Stimulated activated naive CD4-positive, alpha-beta T cell (primary cell): ENCODE results near the gene TNFSF12.

Experiments used
- DNase-seq, 6 experiments: peaks; one replicate each; lab custom pipeline; 2025; lab: John Stamatoyannopoulos, UW

Gene TNFSF12

DNA sequence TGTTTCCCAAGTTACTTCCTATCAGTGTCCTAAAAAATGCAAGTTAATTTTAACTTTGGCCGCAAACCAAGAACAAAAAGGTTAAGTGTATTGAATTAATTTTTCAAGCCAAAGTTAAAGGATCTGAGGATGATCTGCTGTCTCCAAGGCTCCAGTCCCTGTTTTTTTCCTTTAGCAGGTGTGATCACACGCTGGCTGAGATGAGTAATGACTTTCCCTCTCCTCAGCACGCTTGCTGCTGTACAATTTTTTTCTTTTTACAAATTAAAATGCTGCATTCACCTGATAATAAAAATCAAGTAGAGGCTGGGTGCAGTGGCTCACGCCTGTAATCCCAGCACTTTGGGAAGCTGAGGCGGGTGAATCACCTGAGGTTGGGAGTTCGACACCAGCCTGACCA lies 3.9 kb upstream of the TNFSF12 start:
- DNase-seq: no peak

DNA sequence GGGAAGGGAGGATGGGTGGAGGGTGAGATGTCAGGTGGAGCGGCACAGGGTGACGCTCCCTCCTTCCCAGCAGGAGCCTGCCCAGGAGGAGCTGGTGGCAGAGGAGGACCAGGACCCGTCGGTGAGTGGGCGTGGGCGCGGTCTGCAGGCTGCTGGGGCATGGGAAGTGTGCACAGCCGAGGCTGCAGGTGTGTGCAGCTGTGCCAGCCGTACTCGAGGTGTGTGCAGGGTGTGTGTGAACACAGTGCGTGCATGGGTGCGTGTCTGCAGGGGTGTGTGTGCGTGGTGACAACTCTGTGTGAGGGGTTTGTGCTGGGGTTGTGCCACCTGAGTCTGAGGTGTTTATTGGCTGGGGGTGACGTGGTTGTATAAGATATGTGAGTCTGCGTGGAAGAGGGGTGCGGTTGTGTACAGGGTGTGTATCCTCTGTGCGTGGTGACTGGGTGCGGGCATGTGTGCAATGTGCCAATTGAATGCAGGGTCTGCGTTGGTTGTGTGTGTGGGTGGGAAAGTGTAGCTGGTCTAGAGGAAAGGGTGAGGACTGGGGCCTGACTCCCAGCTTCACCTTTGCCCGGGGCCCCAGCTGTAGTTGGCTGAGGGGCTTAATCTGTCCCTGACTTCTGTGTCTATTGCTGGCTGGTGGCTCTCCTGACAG lies 670 bp downstream of the TNFSF12 start:
- DNase-seq: peak in 5 of 6 experiments; percentile 20 to 56 (median 55)

DNA sequence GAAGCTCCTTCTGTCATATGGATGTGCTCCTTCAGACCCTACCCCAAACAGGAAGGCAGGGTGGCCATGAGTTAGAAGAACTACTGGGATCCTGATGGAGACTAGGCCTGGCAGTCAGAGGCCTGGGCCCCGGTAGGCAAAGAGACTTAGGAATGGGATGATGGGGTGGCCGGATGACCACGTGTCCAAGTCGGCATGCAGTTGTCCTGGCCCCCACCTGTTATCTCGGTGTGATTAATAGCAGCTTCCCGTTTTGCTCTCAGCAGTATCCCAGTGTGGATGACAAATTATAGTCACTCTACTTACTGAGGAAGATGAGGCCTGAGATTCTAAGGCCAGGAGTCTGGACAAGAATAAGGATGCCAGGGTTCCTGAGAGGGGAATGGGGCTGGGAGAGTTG lies 1.5 kb downstream of the TNFSF12 start:
- DNase-seq: no peak

DNA sequence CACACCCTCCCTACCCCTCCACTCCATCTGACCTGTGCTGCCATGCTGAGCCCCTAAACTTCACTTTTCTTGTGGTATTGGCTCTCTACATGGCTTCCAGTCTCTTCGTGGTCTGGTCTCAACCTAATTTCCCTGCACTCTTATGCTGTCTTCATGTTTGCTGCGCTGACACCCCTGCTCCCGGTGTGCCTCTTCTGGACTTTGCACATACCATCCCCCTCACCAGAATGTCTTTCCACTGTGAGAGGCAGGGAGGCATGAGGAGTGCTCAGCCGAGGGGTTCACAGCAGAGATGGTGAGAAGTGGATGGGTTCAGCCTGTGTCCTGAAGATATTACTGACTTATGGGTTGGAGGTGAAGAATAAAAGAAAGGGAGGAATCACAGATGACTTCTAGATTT lies 2.5 kb downstream of the TNFSF12 start:
- peak in 1 of 6 experiments; percentile 8 for DNase-seq

DNA sequence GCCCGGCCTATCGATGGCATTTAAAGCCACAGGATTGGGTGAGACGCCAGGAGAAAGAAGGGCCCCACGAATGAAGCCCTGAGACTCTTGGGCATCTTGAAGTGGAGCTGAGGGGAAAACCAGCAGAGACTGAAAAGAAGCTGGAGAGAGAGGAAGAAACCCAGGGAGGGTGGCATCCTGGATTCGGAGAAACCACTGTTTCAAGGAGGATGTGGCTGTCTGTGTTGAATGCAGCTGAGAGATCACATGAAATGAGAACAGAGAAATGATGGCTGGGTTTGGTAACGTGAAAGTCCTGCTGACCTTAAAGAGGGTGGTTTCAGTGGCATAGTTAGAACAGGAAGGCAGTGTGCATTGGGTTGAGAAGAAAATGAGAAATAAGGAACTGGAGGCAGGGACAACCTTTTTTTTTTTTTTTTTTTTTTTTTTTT lies 3.8 kb downstream of the TNFSF12 start:
- DNase-seq: peak in 5 of 6 experiments; percentile 10 to 72 (median 65)

GRCh38 chr17:7553356-7553755 lies 4.5 kb downstream of the TNFSF12 start:
- DNase-seq: no peak

- no peak for DNase-seq
These were observed 6.6 kb downstream of the TNFSF12 start for GRCh38 chr17:7555320-7555948.

- DNase-seq: no peak
These were observed 7.8 kb downstream of the TNFSF12 start for GRCh38 chr17:7556627-7557026.

DNA sequence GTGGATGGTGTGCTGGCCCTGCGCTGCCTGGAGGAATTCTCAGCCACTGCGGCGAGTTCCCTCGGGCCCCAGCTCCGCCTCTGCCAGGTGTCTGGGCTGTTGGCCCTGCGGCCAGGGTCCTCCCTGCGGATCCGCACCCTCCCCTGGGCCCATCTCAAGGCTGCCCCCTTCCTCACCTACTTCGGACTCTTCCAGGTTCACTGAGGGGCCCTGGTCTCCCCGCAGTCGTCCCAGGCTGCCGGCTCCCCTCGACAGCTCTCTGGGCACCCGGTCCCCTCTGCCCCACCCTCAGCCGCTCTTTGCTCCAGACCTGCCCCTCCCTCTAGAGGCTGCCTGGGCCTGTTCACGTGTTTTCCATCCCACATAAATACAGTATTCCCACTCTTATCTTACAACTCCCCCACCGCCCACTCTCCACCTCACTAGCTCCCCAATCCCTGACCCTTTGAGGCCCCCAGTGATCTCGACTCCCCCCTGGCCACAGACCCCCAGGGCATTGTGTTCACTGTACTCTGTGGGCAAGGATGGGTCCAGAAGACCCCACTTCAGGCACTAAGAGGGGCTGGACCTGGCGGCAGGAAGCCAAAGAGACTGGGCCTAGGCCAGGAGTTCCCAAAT lies 8.4 kb downstream of the TNFSF12 start:
- no peak for DNase-seq

DNA sequence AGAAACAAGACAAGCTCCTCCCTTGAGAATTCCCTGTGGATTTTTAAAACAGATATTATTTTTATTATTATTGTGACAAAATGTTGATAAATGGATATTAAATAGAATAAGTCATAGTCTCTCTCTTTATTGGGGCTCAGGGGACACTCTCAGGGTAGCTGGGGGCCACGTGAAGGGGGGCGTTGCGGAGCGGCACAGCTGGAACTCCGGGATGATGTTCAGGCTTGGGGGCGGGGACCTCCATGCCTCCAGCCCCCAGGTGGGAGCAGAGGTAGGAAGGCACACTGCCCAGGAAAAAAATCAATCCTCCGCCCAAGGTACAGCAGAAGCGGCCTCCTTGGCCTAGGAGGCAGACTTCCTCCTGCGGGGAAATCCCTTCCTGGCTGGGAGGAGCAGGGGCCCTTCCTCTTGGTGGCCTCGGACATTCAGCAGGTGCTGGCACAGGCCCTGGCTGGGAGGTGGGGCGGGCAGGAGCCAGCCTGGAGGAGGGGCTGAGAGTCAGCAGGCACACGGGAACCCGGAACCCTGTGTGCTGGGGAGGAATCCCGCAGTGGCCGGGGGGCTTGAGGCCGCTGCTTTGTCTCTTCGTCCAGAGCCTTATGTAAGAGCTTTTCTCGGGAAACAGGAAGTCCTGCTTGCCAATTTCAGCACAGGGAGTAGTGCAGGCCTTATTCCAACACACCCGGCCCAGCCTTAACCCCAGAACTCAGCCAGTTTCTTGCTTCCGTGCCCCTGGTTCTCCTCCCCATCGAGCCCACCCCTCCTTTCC lies 9.1 kb downstream of the TNFSF12 start:
- DNase-seq: no peak

DNA sequence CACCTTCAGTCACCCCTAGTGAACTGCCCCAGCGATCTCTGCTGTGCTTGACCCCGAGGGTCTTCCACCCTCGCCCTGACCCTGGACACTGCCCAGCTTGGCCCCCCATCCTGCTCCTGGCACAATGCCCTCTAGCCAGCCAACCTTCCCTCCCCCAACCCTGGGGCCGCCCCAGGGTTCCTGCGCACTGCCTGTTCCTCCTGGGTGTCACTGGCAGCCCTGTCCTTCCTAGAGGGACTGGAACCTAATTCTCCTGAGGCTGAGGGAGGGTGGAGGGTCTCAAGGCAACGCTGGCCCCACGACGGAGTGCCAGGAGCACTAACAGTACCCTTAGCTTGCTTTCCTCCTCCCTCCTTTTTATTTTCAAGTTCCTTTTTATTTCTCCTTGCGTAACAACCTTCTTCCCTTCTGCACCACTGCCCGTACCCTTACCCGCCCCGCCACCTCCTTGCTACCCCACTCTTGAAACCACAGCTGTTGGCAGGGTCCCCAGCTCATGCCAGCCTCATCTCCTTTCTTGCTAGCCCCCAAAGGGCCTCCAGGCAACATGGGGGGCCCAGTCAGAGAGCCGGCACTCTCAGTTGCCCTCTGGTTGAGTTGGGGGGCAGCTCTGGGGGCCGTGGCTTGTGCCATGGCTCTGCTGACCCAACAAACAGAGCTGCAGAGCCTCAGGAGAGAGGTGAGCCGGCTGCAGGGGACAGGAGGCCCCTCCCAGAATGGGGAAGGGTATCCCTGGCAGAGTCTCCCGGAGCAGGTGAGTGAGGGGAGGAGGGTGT lies 9.9 kb downstream of the TNFSF12 start, which contains the start of gene TNFSF13:
TSS of gene TNFSF13 (plus strand) at position 207 of the 776 bp plus-strand sequence. CDS start at position 497, 290 bp downstream.
- DNase-seq: no peak

DNA sequence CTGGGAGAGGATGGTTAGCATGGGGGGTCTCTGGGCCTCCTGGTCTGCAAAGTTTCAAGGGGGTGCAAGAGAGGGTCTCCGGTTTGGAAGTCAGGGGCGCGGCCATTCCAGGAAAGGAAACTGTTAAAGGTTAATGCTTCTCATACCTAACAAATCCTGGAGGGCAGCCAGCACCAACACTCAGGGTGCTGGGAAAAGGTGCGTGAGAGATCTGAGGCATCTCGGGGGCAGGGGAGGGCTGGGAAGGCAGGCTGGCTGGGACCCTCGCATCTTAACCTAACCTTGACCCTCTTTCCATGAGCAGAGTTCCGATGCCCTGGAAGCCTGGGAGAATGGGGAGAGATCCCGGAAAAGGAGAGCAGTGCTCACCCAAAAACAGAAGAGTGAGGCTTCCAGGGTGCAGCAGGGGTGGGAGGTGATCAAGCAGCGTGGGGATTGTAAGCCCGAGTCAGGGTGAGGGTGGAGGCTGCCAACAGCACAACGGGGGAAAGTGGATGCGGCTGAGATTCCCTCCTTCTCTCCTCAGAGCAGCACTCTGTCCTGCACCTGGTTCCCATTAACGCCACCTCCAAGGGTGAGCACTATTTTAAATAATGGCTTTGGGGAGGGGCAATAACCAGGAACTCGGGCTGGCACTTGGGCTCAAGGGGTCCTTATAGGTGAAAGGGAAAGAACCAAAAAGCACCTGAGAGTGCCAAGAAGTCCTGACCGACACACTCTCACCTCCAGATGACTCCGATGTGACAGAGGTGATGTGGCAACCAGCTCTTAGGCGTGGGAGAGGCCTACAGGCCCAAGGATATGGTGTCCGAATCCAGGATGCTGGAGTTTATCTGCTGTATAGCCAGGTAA lies 10.7 kb downstream of the TNFSF12 start:
- no peak for DNase-seq

- peak in 5 of 6 experiments; percentile 15 to 50 (median 39) for DNase-seq
These were observed 11.5 kb downstream of the TNFSF12 start for GRCh38 chr17:7560172-7561027.

DNA sequence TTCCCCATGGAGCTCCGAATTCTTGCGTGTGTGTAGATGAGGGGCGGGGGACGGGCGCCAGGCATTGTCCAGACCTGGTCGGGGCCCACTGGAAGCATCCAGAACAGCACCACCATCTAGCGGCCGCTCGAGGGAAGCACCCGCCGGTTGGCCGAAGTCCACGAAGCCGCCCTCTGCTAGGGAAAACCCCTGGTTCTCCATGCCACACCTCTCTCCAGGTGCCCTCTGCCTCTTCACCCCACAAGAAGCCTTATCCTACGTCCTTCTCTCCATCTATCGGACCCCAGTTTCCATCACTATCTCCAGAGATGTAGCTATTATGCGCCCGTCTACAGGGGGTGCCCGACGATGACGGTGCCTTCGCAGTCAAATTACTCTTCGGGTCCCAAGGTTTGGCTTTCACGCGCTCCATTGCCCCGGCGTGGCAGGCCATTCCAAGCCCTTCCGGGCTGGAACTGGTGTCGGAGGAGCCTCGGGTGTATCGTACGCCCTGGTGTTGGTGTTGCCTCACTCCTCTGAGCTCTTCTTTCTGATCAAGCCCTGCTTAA lies 12.2 kb downstream of the TNFSF12 start:
- peak; percentile 65 to 86 (median 75) for DNase-seq

DNA sequence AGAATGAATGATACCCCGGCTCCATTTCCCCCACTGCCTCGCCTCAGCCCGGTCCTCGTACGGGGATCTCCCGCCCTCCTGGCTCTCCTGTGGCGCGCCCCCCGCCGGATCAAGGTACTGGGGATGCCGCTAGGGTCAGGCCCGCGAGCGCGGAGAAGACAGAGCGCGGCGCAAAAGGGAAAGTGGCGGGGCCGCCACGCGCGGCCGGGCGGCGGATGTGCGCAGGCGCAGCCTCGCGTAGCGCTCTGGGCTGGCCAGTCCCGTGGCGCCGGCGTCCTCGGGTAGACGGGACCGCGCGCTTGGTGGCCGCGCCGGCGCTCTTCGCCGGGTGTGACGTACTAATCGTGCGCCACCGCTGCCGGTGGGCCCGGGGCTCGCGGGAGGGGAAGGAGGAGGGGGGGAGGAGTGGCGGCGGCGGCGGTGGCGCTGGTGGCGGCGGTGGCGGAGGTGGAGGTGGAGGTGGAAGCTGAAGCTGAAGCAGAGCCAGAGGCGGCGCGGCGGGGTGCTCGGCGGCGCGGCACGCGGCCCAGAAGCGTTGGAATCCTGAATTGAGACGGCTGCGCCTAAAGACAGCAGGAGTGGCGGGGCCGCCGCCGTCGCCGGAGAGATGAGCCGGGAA lies 12.8 kb downstream of the TNFSF12 start, which contains the start of gene SENP3:
TSS of gene SENP3 (plus strand) at position 331 of the 619 bp plus-strand sequence. CDS start 1,158 bp downstream, outside the sequence.
- DNase-seq: peak; percentile 82 to 91 (median 88)

GRCh38 chr17:7562208-7562605 lies 13.3 kb downstream of the TNFSF12 start:
- DNase-seq: no peak

GRCh38 chr17:7563115-7563869 lies 14.4 kb downstream of the TNFSF12 start:
- DNase-seq: no peak

- no peak for DNase-seq
These were observed 20.7 kb downstream of the TNFSF12 start for GRCh38 chr17:7569571-7569970.
